Gastrocnemius medialis (tissue), 4 donors: Measurements from ENCODE around the gene REXO1.

Source experiments
- POLR2A ChIP-seq, 2 donors: fragments of 450-650 bp; IDR thresholded peaks; one replicate each; pipeline ENCODE4 v1.6.1; 2017; ENCODE audit warnings: antibody characterized with exemption in 2 of 2, mild to moderate bottlenecking in 2 of 2, moderate library complexity in 2 of 2
- TF ChIP-seq, protein P1 (sequence below), 5 experiments: fragments of 450-650 bp in 3 of 5; fragments of 200-600 bp in 2 of 5; sonication (generic) in 2 of 5; IDR thresholded peaks in 4 of 5; conservative IDR thresholded peaks in 1 of 5; 1 replicate in 4 of 5; 2 replicates in 1 of 5; pipeline ENCODE4 v1.5.1; 2016 to 2019; ENCODE audit warnings: antibody characterized with exemption in 5 of 5, mild to moderate bottlenecking in 3 of 5, moderate library complexity in 3 of 5

DNA sequence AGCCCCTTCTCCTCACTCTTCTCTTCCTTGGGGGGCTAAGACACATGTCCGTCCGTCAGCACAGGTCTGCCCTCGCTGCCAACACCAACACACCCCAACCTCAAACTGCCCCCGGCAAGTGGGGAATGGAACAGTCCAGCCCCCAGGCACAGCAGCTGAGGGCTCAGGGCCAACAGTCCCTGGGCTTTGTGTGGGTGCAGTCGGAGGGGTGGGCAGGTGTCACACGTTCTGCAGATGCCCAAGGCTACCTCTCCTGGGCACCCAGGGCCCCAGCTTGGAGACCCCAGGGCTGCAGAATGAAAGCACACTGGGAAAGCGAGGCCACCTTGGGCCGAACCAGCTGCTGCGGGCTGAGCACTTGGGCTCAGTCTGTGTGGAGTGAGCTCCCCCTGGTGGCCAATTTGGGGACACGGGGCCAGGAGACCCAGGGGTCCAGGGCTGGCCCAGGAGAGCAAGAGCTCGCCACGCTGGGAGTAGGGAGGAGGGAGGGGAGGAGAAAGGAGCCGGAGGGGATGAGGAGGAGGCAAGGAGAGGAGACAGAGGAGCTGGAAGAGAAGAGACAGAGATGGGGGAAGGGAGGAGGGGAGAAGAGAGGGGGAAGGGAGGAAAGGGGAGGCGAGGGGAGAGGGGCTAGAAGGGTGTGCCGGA, 22.2 kb downstream of the REXO1 start:
- TF ChIP-seq, protein P1, sequence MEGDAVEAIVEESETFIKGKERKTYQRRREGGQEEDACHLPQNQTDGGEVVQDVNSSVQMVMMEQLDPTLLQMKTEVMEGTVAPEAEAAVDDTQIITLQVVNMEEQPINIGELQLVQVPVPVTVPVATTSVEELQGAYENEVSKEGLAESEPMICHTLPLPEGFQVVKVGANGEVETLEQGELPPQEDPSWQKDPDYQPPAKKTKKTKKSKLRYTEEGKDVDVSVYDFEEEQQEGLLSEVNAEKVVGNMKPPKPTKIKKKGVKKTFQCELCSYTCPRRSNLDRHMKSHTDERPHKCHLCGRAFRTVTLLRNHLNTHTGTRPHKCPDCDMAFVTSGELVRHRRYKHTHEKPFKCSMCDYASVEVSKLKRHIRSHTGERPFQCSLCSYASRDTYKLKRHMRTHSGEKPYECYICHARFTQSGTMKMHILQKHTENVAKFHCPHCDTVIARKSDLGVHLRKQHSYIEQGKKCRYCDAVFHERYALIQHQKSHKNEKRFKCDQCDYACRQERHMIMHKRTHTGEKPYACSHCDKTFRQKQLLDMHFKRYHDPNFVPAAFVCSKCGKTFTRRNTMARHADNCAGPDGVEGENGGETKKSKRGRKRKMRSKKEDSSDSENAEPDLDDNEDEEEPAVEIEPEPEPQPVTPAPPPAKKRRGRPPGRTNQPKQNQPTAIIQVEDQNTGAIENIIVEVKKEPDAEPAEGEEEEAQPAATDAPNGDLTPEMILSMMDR (IDR thresholded peaks at IDR 0.05 in 4 of 5, conservative IDR thresholded peaks at IDR 0.05 in 1 of 5) = peak; percentile 77 to 92 (median 82)
- TF ChIP-seq POLR2A (IDR thresholded peaks at IDR 0.05) = no peak
